ENCODE data around the gene PTPRN2. TPM values are rescaled to one million over a fixed set of nuclear protein-coding genes. Genes with fewer than 3 reads are reported as not detected.

PTPRN2 gene
- total RNA-seq, 1 donor from 2014 or later, result 11.4 TPM

DNA sequence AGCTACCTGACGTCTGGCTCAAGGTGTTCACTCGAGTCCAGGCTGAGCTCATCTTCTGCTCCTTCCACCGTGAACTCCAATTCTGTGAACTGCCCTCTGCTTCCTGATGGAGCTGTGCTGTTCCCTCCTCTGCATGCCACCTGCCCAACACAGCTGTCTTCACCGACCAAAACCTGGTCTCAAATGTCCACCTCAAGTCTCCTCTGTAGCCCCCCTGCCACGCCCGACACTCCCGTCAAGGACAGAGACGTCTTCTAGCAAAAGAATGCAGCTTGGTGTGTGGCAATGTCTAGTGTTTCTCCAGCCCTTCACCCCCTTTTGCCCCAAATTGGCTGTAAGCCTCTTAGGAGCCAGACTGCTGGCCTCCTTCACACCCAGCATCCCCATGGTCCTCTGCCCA lies 945.8 kb downstream of the PTPRN2 start:
- no peak overlapping the region for H3K27ac Mint-ChIP-seq
- peaks cover 21% of the 10 kb centered on the region for H3K27me3 Mint-ChIP-seq
- H3K36me3 Mint-ChIP-seq (ENCODE audit: insufficient read depth), result peaks cover 5% of the 10 kb centered on the region
- peaks cover 24% of the 10 kb centered on the region for H3K9me3 Mint-ChIP-seq (ENCODE audit: low read depth)
- DNase-seq (ENCODE audit: low spot score, unreplicated experiment), result no peak
- no peak overlapping the region for H3K4me3 Mint-ChIP-seq (ENCODE audit: low read depth)
- no peaks in the 10 kb centered on the region for H3K4me1 Mint-ChIP-seq (ENCODE audit: low read depth)
- TF ChIP-seq, protein P1, sequence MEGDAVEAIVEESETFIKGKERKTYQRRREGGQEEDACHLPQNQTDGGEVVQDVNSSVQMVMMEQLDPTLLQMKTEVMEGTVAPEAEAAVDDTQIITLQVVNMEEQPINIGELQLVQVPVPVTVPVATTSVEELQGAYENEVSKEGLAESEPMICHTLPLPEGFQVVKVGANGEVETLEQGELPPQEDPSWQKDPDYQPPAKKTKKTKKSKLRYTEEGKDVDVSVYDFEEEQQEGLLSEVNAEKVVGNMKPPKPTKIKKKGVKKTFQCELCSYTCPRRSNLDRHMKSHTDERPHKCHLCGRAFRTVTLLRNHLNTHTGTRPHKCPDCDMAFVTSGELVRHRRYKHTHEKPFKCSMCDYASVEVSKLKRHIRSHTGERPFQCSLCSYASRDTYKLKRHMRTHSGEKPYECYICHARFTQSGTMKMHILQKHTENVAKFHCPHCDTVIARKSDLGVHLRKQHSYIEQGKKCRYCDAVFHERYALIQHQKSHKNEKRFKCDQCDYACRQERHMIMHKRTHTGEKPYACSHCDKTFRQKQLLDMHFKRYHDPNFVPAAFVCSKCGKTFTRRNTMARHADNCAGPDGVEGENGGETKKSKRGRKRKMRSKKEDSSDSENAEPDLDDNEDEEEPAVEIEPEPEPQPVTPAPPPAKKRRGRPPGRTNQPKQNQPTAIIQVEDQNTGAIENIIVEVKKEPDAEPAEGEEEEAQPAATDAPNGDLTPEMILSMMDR (IDR thresholded peaks at IDR 0.05; ENCODE audit: unreplicated experiment), result no peak

DNA sequence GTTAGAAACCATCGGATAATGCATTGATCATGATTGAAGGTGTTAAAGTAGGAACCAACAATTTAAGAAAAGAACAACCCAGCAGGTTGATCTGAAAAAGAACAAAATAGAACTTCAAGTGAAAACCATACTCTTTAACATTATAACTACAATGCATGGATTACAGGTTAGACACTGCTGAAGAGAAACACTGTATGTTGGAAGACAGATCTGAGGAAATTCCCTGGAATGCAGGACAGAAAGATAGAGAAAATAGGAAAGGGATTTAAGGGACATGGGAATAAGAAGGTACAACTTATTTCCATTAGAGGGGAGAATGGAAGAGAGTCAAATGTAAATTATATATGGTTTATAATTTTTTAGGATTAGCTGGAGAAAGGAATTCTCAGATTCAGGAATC lies 947.5 kb downstream of the PTPRN2 start:
- Mint-ChIP-seq H3K27ac (no peak overlapping the region), H3K4me1 (ENCODE audit: low read depth) (no peaks in the 10 kb centered on the region), H3K27me3 (peaks cover 33% of the 10 kb centered on the region), H3K9me3 (ENCODE audit: low read depth) (peaks cover 24% of the 10 kb centered on the region), H3K4me3 (ENCODE audit: low read depth) (no peak overlapping the region), H3K36me3 (ENCODE audit: insufficient read depth) (peaks cover 5% of the 10 kb centered on the region)
- DNase-seq (ENCODE audit: low spot score, unreplicated experiment), result no peak
- TF ChIP-seq, protein P1 (IDR thresholded peaks at IDR 0.05; ENCODE audit: unreplicated experiment), result no peak

DNA sequence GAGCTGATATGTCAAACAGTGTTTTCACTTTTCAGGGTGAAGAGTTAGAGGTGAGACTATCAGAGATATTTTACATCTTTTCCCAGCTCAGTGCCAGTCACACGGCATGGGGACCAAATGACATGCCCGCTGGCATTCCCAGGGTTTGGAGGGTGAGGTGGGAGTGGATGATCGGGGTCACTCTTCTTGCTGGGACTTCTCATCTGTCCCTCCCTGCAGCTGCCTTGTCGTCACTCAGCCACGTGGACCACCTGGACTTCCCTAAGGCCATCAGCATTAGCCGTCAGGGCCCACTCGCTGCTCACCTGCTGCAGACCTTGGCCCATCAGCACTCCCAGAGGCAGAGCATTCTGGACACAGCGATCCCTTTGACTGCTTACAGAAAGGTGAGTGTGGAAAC lies 949.1 kb downstream of the PTPRN2 start:
- TF ChIP-seq, protein P1 (IDR thresholded peaks at IDR 0.05; ENCODE audit: unreplicated experiment), result no peak
- Mint-ChIP-seq H3K36me3 (ENCODE audit: insufficient read depth) (peaks cover 5% of the 10 kb centered on the region), H3K27ac (no peak overlapping the region), H3K9me3 (ENCODE audit: low read depth) (peaks cover 24% of the 10 kb centered on the region), H3K4me1 (ENCODE audit: low read depth) (no peaks in the 10 kb centered on the region), H3K4me3 (ENCODE audit: low read depth) (no peak overlapping the region), H3K27me3 (peaks cover 44% of the 10 kb centered on the region)
- no peak for DNase-seq (ENCODE audit: low spot score, unreplicated experiment)

DNA sequence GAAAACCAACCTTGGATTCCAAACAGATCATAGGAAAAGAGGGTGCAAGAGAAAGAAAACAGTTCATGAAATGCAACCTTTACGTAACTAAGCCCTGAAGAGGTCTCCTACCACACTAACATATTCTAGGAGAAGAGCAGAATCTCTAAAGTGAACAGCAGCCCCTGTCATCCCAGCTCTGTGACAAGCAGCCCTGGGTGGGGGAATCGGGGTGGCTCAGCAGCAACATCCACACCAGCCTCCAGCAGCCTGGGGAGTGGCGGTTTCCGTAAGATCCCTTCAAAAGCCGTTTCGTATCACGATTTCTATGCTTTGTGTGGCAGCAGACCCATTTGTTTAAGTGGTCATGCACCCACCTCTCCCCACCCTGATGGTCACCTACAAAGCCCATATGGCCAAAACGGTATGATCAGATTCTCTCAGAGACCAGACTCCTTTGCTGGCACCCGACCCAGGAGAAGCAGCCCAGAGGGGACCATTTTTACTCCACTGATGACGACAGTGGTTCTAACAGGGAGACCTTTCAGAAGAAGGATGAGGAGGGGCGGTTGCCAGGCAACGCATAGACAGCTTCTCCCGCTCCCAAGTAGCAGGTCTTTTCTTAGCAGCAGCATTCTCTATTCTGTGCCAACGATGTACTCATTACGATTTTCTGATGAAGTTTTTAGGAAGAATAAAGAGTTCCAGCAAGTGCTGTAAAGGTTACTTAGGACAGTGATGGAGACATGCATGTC lies 950.2 kb downstream of the PTPRN2 start:
- peaks cover 5% of the 10 kb centered on the region for H3K36me3 Mint-ChIP-seq (ENCODE audit: insufficient read depth)
- DNase-seq (ENCODE audit: low spot score, unreplicated experiment), result no peak
- H3K27me3 Mint-ChIP-seq, result peaks cover 45% of the 10 kb centered on the region
- H3K4me1 Mint-ChIP-seq (ENCODE audit: low read depth), result no peaks in the 10 kb centered on the region
- TF ChIP-seq, protein P1 (IDR thresholded peaks at IDR 0.05; ENCODE audit: unreplicated experiment), result no peak
- H3K27ac Mint-ChIP-seq, result no peak overlapping the region
- H3K9me3 Mint-ChIP-seq (ENCODE audit: low read depth), result peaks cover 24% of the 10 kb centered on the region
- no peak overlapping the region for H3K4me3 Mint-ChIP-seq (ENCODE audit: low read depth)

DNA sequence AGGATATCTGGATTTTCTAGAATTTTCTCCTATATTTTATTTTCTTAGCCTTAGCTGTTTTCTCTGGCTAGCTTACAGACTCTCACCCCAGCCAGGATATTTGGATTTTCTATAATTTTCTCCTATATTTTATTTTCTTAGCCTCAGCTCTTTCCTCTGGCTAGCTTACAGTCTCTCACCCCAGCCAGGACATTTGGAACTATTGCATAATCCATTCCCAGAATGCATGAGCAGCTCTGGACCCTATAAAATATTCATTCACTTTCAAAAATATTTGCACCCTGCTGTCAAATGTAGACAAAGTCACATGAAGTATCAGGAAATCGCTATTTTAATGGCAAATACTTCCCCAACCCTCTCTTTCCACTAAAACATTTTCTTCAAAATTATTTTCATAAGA lies 952.0 kb downstream of the PTPRN2 start:
- Mint-ChIP-seq H3K27ac (no peak overlapping the region), H3K4me1 (ENCODE audit: low read depth) (no peaks in the 10 kb centered on the region), H3K4me3 (ENCODE audit: low read depth) (no peak overlapping the region), H3K9me3 (ENCODE audit: low read depth) (peaks cover 15% of the 10 kb centered on the region), H3K36me3 (ENCODE audit: insufficient read depth) (peaks cover 2% of the 10 kb centered on the region), H3K27me3 (peaks cover 46% of the 10 kb centered on the region)
- TF ChIP-seq, protein P1 (IDR thresholded peaks at IDR 0.05; ENCODE audit: unreplicated experiment), result no peak
- DNase-seq (ENCODE audit: low spot score, unreplicated experiment), result no peak
